HG02973 (cell line): ENCODE results near the gene WDR82.

Experiments used
- ATAC-seq: cut with Tn5 transposase; IDR thresholded peaks from one replicate; pipeline ENCODE4 v1.9.1; 2021; ENCODE audit warnings: moderate library complexity; ENCODE audit not compliant: unreplicated experiment

The WDR82 gene

GRCh38 chr3:52210037-52210436 lies 68.4 kb downstream of the WDR82 start:
- ATAC-seq, result no peak

- ATAC-seq, result no peak
Measured at GRCh38 chr3:52208556-52208955, 69.9 kb downstream of the WDR82 start.

- no peak for ATAC-seq
Measured at GRCh38 chr3:52205727-52206372, 72.6 kb downstream of the WDR82 start.
